H9 (cell line): ENCODE results near the gene SLCO2A1. TPM values are rescaled to one million over a fixed set of nuclear protein-coding genes. Genes with fewer than 3 reads are reported as not detected.

Experiments used
- DNase-seq: peaks from one replicate; pipeline ENCODE4 v3.0.0-alpha.2; 2017
- H2AFZ ChIP-seq: one replicate; pipeline ENCODE4 v1.6.1; 2013; ENCODE audit warnings: mild to moderate bottlenecking, low read length, control low read depth, moderate library complexity
- H2AK5ac ChIP-seq: 2 replicates; pipeline ENCODE4 v1.6.1; 2013; ENCODE audit warnings: low read length, control low read depth, mixed read lengths; ENCODE audit not compliant: insufficient read length
- H2BK120ac ChIP-seq: one replicate; pipeline ENCODE4 v1.6.1; 2013; ENCODE audit warnings: low read depth, mild to moderate bottlenecking, low read length, control low read depth, inconsistent platforms; ENCODE audit not compliant: poor library complexity, severe bottlenecking
- H2BK12ac ChIP-seq: 2 replicates; pipeline ENCODE4 v1.6.1; 2013; ENCODE audit warnings: low read length, control low read depth, mixed read lengths, low read depth; ENCODE audit not compliant: insufficient read length
- H2BK15ac ChIP-seq: 2 replicates; pipeline ENCODE4 v1.6.1; 2013; ENCODE audit warnings: low read depth, low read length, control low read depth
- H2BK20ac ChIP-seq: one replicate; pipeline ENCODE4 v1.6.1; 2013; ENCODE audit warnings: low read depth, mild to moderate bottlenecking, low read length, control low read depth, inconsistent platforms; ENCODE audit not compliant: poor library complexity, severe bottlenecking
- H2BK5ac ChIP-seq: 2 replicates; pipeline ENCODE4 v1.6.1; 2013; ENCODE audit warnings: low read length, control low read depth, mixed read lengths; ENCODE audit not compliant: insufficient read length
- H3K14ac ChIP-seq: 2 replicates; pipeline ENCODE4 v1.6.1; 2013; ENCODE audit warnings: low read length, control low read depth; ENCODE audit not compliant: insufficient read depth
- H3K18ac ChIP-seq: 2 replicates; pipeline ENCODE4 v1.6.1; 2013; ENCODE audit warnings: low read depth, mild to moderate bottlenecking, mixed read lengths, low read length, control low read depth; ENCODE audit not compliant: insufficient read length
- H3K23ac ChIP-seq: 2 replicates; pipeline ENCODE4 v1.6.1; 2013; ENCODE audit warnings: low read length, control low read depth, mixed read lengths, low read depth; ENCODE audit not compliant: insufficient read length
- H3K23me2 ChIP-seq: 2 replicates; pipeline ENCODE4 v1.6.1; 2013; ENCODE audit warnings: low read depth, mild to moderate bottlenecking, mixed read lengths, low read length, control low read depth; ENCODE audit not compliant: insufficient read length, poor library complexity, severe bottlenecking
- H3K27ac ChIP-seq: 2 replicates; pipeline ENCODE4 v1.5.1; 2013; ENCODE audit warnings: low read length, control low read depth, mixed read lengths, low read depth; ENCODE audit not compliant: insufficient read length
- H3K27me3 ChIP-seq: 2 replicates; pipeline ENCODE4 v1.6.1; 2013; ENCODE audit warnings: low read length, control low read depth, inconsistent platforms; ENCODE audit not compliant: insufficient read depth
- H3K4ac ChIP-seq: 2 replicates; pipeline ENCODE4 v1.6.1; 2013; ENCODE audit warnings: low read depth, mild to moderate bottlenecking, control low read depth, inconsistent platforms, low read length, moderate library complexity
- H3K4me1 ChIP-seq: 2 replicates; pipeline ENCODE4 v1.6.1; 2013; ENCODE audit warnings: low read length, control low read depth, inconsistent platforms; ENCODE audit not compliant: insufficient read depth
- H3K4me2 ChIP-seq: 2 replicates; pipeline ENCODE4 v1.6.1; 2013; ENCODE audit warnings: low read length, control low read depth, mixed read lengths; ENCODE audit not compliant: insufficient read length, insufficient read depth
- H3K56ac ChIP-seq: 2 replicates; pipeline ENCODE4 v1.6.1; 2013; ENCODE audit warnings: low read depth, mild to moderate bottlenecking, mixed read lengths, low read length, control low read depth; ENCODE audit not compliant: insufficient read length
- H3K79me1 ChIP-seq: 2 replicates; pipeline ENCODE4 v1.6.1; 2013; ENCODE audit warnings: low read depth, mild to moderate bottlenecking, moderate library complexity, low read length, control low read depth, inconsistent platforms; ENCODE audit not compliant: insufficient read depth, poor library complexity, severe bottlenecking
- H3K79me2 ChIP-seq: 2 replicates; pipeline ENCODE4 v1.6.1; 2013; ENCODE audit warnings: low read length, control low read depth, inconsistent platforms; ENCODE audit not compliant: insufficient read depth
- H3K9ac ChIP-seq: 2 replicates; pipeline ENCODE4 v1.6.1; 2013; ENCODE audit warnings: low read length, control low read depth, mixed read lengths; ENCODE audit not compliant: insufficient read length; ENCODE audit errors: extremely low read depth
- H3K9me3 ChIP-seq: one replicate; pipeline ENCODE4 v1.6.1; 2013; ENCODE audit warnings: low read depth, low read length, inconsistent platforms; ENCODE audit not compliant: control insufficient read depth
- H3T11ph ChIP-seq: one replicate; pipeline ENCODE4 v1.6.1; 2013; ENCODE audit warnings: mild to moderate bottlenecking, low read length, control low read depth, inconsistent platforms
- H4K20me1 ChIP-seq: one replicate; pipeline ENCODE4 v1.6.1; 2013; ENCODE audit not compliant: control insufficient read depth, insufficient read length, insufficient read depth
- H4K5ac ChIP-seq: 2 replicates; pipeline ENCODE4 v1.6.1; 2013; ENCODE audit warnings: low read depth, mild to moderate bottlenecking, mixed read lengths, low read length, control low read depth; ENCODE audit not compliant: insufficient read length
- H4K8ac ChIP-seq: replicated peaks from 2 replicates; pipeline ENCODE4 v1.6.1; 2013; ENCODE audit warnings: low read length, control low read depth, mixed read lengths, low read depth; ENCODE audit not compliant: insufficient read length
- H4K91ac ChIP-seq: 2 replicates; pipeline ENCODE4 v1.6.1; 2013; ENCODE audit warnings: low read depth, mild to moderate bottlenecking, moderate library complexity, mixed read lengths, low read length, control low read depth; ENCODE audit not compliant: insufficient read length
- H3K27ac Mint-ChIP-seq, 3 experiments: 2 replicates in 2 of 3; 3 replicates in 1 of 3; pipeline ENCODE4 v1.8.0; 2020 to 2021; ENCODE audit warnings: mixed read lengths in 3 of 3, mild to moderate bottlenecking in 1 of 3, moderate library complexity in 1 of 3
- H3K27me3 Mint-ChIP-seq: 2 replicates; pipeline ENCODE4 v1.8.0; 2021; ENCODE audit warnings: low read depth, mild to moderate bottlenecking, moderate library complexity, mixed read lengths
- H3K36me3 Mint-ChIP-seq, 3 experiments: 2 replicates in 2 of 3; 3 replicates in 1 of 3; pipeline ENCODE4 v1.8.0; 2020 to 2021; ENCODE audit warnings: low read depth in 3 of 3, mixed read lengths in 3 of 3; ENCODE audit not compliant: insufficient read depth in 1 of 3
- H3K4me1 Mint-ChIP-seq, 2 experiments: 2 replicates each; pipeline ENCODE4 v1.8.0; 2020; ENCODE audit warnings: mixed read lengths in 2 of 2
- H3K4me3 Mint-ChIP-seq, 2 experiments: 2 replicates in 1 of 2; 3 replicates in 1 of 2; pipeline ENCODE4 v1.8.0; 2020 to 2021; ENCODE audit warnings: mild to moderate bottlenecking in 2 of 2, mixed read lengths in 2 of 2, moderate library complexity in 1 of 2
- H3K9me3 Mint-ChIP-seq, 2 experiments: 2 replicates in 1 of 2; 3 replicates in 1 of 2; pipeline ENCODE4 v1.8.0; 2020; ENCODE audit warnings: mild to moderate bottlenecking in 2 of 2, mixed read lengths in 2 of 2, moderate library complexity in 1 of 2
- CTCF ChIP-seq: fragments of 200-600 bp; sonication (generic); conservative IDR thresholded peaks from 3 replicates; pipeline ENCODE4 v1.8.0; 2021; ENCODE audit warnings: antibody characterized with exemption, mild to moderate bottlenecking
- WGBS: extraction: QIAGEN DNeasy Blood & Tissue Kit; methylation state at CpG from one replicate; pipeline ENCODE4 v1.1.7; 2013; ENCODE audit warnings: missing lambda C conversion rate, low lambda C conversion rate, mixed read lengths; ENCODE audit not compliant: insufficient read length; ENCODE audit errors: extremely low coverage; 5-methylcytosine and 5-hydroxymethylcytosine counted together
- total RNA-seq: library from RNA; stranded (reverse); gene quantifications from 2 replicates; pipeline ENCODE4 v1.2.1, GENCODE V29; 2021

Gene SLCO2A1
- total RNA-seq, 1 experiment from 2014 or later = 0.98 TPM

GRCh38 chr3:133937061-133937686 lies 92.6 kb downstream of the SLCO2A1 start:
- H3T11ph ChIP-seq = no peak overlapping the region
- no peak overlapping the region for H3K18ac ChIP-seq

More at GRCh38 chr3:133937061-133937686, 92.6 kb downstream of the SLCO2A1 start:
- no peak overlapping the region for H2BK12ac ChIP-seq
- H3K79me2 ChIP-seq = no peaks in the 10 kb centered on the region
- peaks cover 0 to 2% of the 10 kb centered on the region in 2 experiments; a peak in 1 of 5 replicates for H3K9me3 Mint-ChIP-seq
- H3K27ac ChIP-seq = no peak overlapping the region
- H2BK20ac ChIP-seq = no peak overlapping the region
- H2BK15ac ChIP-seq = no peak overlapping the region
- no peak overlapping the region for H3K56ac ChIP-seq
- H4K91ac ChIP-seq = no peak overlapping the region
- no peak overlapping the region for H3K23ac ChIP-seq
- no peak overlapping the region for H3K9ac ChIP-seq
- no peak overlapping the region for H3K4ac ChIP-seq
- no peaks in the 10 kb centered on the region; a peak in 1 of 7 replicates for H3K36me3 Mint-ChIP-seq
- no peak for TF ChIP-seq CTCF
- H2AFZ ChIP-seq = no peak overlapping the region
- H4K20me1 ChIP-seq = no peaks in the 10 kb centered on the region
- H3K4me3 Mint-ChIP-seq = no peak overlapping the region
- WGBS = no CpG with 5 or more reads among the region's 8 CpGs
- H3K9me3 ChIP-seq = no peaks in the 10 kb centered on the region
- no peak overlapping the region for H2BK120ac ChIP-seq
- H2BK5ac ChIP-seq = no peak overlapping the region
- H3K23me2 ChIP-seq = no peaks in the 10 kb centered on the region
- H4K8ac ChIP-seq = no peak overlapping the region
- no peak overlapping the region for H4K5ac ChIP-seq
- H3K4me2 ChIP-seq = no peak overlapping the region
- H3K27me3 Mint-ChIP-seq = no peaks in the 10 kb centered on the region
- peak; percentile 22 for DNase-seq
- no peak overlapping the region for H3K14ac ChIP-seq
- H3K4me1 Mint-ChIP-seq = peaks cover 6 to 18% of the 10 kb centered on the region in 2 experiments
- peak overlapping the region in 1 of 3 experiments; percentile 15; a peak in 1 of 7 replicates for H3K27ac Mint-ChIP-seq
- H2AK5ac ChIP-seq = no peak overlapping the region
- H3K4me1 ChIP-seq = no peaks in the 10 kb centered on the region
- no peaks in the 10 kb centered on the region for H3K27me3 ChIP-seq
- H3K79me1 ChIP-seq = no peaks in the 10 kb centered on the region
